ENCODE measurements around the gene PIP5K1B. TPM values are rescaled to one million over a fixed set of nuclear protein-coding genes. Genes with fewer than 3 reads are reported as not detected.

Gene PIP5K1B
- total and polyA plus RNA-seq, 4 experiments from 2014 or later: 0.12 to 0.25 TPM; not detected in 2

DNA sequence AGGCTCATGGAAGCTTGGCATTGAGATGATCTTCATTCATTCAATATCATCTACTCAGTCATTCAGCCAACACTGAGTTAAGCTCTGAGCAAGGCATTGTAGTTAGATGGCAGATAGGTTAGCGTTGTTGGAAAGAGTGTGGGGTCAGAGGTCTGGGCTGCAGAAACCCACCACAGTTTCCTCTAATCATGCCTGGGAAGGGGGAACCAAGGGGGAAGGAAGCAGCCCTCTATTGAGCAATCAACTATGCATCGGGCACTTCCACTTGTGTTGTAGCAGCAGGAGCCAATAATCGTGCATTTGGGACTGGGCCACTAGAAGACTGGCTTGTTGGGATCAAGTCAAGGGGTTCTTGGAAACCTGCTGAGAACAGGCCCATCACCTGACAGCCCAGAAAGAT lies 139.1 kb downstream of the PIP5K1B start:
- H3K27ac ChIP-seq (ENCODE audit: low read depth, low read length): no peak overlapping the region
- H3K9me3 ChIP-seq (ENCODE audit: control insufficient read depth in 1 of 2, low read length in 2 of 2): no peaks in the 10 kb centered on the region
- no peak for DNase-seq
- no peaks in the 10 kb centered on the region for H3K27me3 ChIP-seq (ENCODE audit: insufficient read depth, low read length)
- Mint-ChIP-seq H3K4me3 (no peak overlapping the region), H3K36me3 (no peaks in the 10 kb centered on the region), H3K4me1 (no peaks in the 10 kb centered on the region), H3K27me3 (peaks cover under 1 to 3% of the 10 kb centered on the region in 2 donors), H3K9me3 (no peaks in the 10 kb centered on the region), H3K27ac (no peak overlapping the region)
- ChIA-PET CTCF (ENCODE audit: partially characterized antibody) (interaction anchor here (0.9 to 1.2 kb wide), 2 partner anchors 33 to 155 kb away, joined by 3 read pairs; no protein-coding TSS in a partner anchor), POLR2A (ENCODE audit: partially characterized antibody) (no interaction called here)
- intact Hi-C loops (cut with micrococcal nuclease): no loop called here
- no peaks in the 10 kb centered on the region for H3K36me3 ChIP-seq (ENCODE audit: insufficient read depth, low read length)
- no peak overlapping the region for H3K4me3 ChIP-seq (ENCODE audit: low read length in 2 of 2)
- H3K4me1 ChIP-seq (ENCODE audit: insufficient read depth, low read length): no peaks in the 10 kb centered on the region

- Mint-ChIP-seq H3K27me3 (peaks cover 0 to 2% of the 10 kb centered on the region in 2 donors), H3K4me1 (no peaks in the 10 kb centered on the region), H3K4me3 (no peak overlapping the region), H3K9me3 (no peaks in the 10 kb centered on the region), H3K36me3 (no peaks in the 10 kb centered on the region), H3K27ac (no peak overlapping the region)
- no peak for DNase-seq
- Histone ChIP-seq H3K4me1 (ENCODE audit: insufficient read depth, low read length) (no peaks in the 10 kb centered on the region), H3K9me3 (ENCODE audit: control insufficient read depth in 1 of 2, low read length in 2 of 2) (no peaks in the 10 kb centered on the region), H3K27ac (ENCODE audit: low read depth, low read length) (no peak overlapping the region), H3K27me3 (ENCODE audit: insufficient read depth, low read length) (no peaks in the 10 kb centered on the region), H3K36me3 (ENCODE audit: insufficient read depth, low read length) (no peaks in the 10 kb centered on the region), H3K4me3 (ENCODE audit: low read length in 2 of 2) (no peak overlapping the region)
- POLR2A ChIA-PET (ENCODE audit: partially characterized antibody): no interaction called here
- intact Hi-C loops (cut with micrococcal nuclease): no loop called here
- CTCF ChIA-PET (ENCODE audit: partially characterized antibody): interaction anchor here (0.6 to 1.8 kb wide), 5 partner anchors 10 to 261 kb away, joined by 3 to 6 read pairs (median 3); no protein-coding TSS in a partner anchor
Observed at GRCh38 chr9:68844631-68845612, 139.9 kb downstream of the PIP5K1B start.

GRCh38 chr9:68847765-68848164 lies 142.7 kb downstream of the PIP5K1B start:
- POLR2A ChIA-PET (ENCODE audit: partially characterized antibody): interaction anchor here (0.6 kb wide), 1 partner anchor 106 kb away, joined by 3 read pairs; no protein-coding TSS in a partner anchor
- H3K27ac ChIP-seq (ENCODE audit: low read depth, low read length): no peak overlapping the region
- intact Hi-C loops (cut with micrococcal nuclease): no loop called here
- no peak for DNase-seq
- H3K36me3 Mint-ChIP-seq: no peaks in the 10 kb centered on the region
- CTCF ChIA-PET (ENCODE audit: partially characterized antibody): interaction anchor here (0.7 kb wide), 1 partner anchor 9 kb away, joined by 4 read pairs; no protein-coding TSS in a partner anchor
- no peak overlapping the region for H3K4me3 Mint-ChIP-seq
- no peaks in the 10 kb centered on the region for H3K4me1 ChIP-seq (ENCODE audit: insufficient read depth, low read length)
- no peaks in the 10 kb centered on the region for H3K27me3 ChIP-seq (ENCODE audit: insufficient read depth, low read length)
- H3K9me3 Mint-ChIP-seq: no peaks in the 10 kb centered on the region
- H3K36me3 ChIP-seq (ENCODE audit: insufficient read depth, low read length): no peaks in the 10 kb centered on the region
- H3K9me3 ChIP-seq (ENCODE audit: control insufficient read depth in 1 of 2, low read length in 2 of 2): no peaks in the 10 kb centered on the region
- H3K4me1 Mint-ChIP-seq: no peaks in the 10 kb centered on the region
- no peak overlapping the region for H3K27ac Mint-ChIP-seq
- H3K27me3 Mint-ChIP-seq: peaks cover 2% of the 10 kb centered on the region in 2 donors
- H3K4me3 ChIP-seq (ENCODE audit: low read length in 2 of 2): no peak overlapping the region

- no peak overlapping the region for H3K4me3 Mint-ChIP-seq
- no peaks in the 10 kb centered on the region for H3K36me3 ChIP-seq (ENCODE audit: insufficient read depth, low read length)
- H3K9me3 Mint-ChIP-seq: no peaks in the 10 kb centered on the region
- POLR2A ChIA-PET (ENCODE audit: partially characterized antibody): no interaction called here
- H3K36me3 Mint-ChIP-seq: no peaks in the 10 kb centered on the region
- H3K27ac Mint-ChIP-seq: no peak overlapping the region
- H3K9me3 ChIP-seq (ENCODE audit: control insufficient read depth in 1 of 2, low read length in 2 of 2): no peaks in the 10 kb centered on the region
- no peak overlapping the region for H3K27ac ChIP-seq (ENCODE audit: low read depth, low read length)
- intact Hi-C loops (cut with micrococcal nuclease): no loop called here
- peaks cover 2% of the 10 kb centered on the region in 2 donors for H3K27me3 Mint-ChIP-seq
- H3K4me3 ChIP-seq (ENCODE audit: low read length in 2 of 2): no peak overlapping the region
- CTCF ChIA-PET (ENCODE audit: partially characterized antibody): no interaction called here
- no peaks in the 10 kb centered on the region for H3K27me3 ChIP-seq (ENCODE audit: insufficient read depth, low read length)
- DNase-seq: no peak
- H3K4me1 ChIP-seq (ENCODE audit: insufficient read depth, low read length): no peaks in the 10 kb centered on the region
- no peaks in the 10 kb centered on the region for H3K4me1 Mint-ChIP-seq
Observed at GRCh38 chr9:68851657-68852056, 146.6 kb downstream of the PIP5K1B start.

GRCh38 chr9:68852941-68853340 lies 147.9 kb downstream of the PIP5K1B start:
- H3K4me3 ChIP-seq (ENCODE audit: low read length in 2 of 2): no peak overlapping the region
- H3K27ac ChIP-seq (ENCODE audit: low read depth, low read length): no peak overlapping the region
- no peaks in the 10 kb centered on the region for H3K9me3 ChIP-seq (ENCODE audit: control insufficient read depth in 1 of 2, low read length in 2 of 2)
- Mint-ChIP-seq H3K9me3 (no peaks in the 10 kb centered on the region), H3K4me1 (no peaks in the 10 kb centered on the region), H3K36me3 (no peaks in the 10 kb centered on the region), H3K4me3 (no peak overlapping the region), H3K27me3 (peaks cover 2% of the 10 kb centered on the region in 2 donors), H3K27ac (no peak overlapping the region)
- no peaks in the 10 kb centered on the region for H3K4me1 ChIP-seq (ENCODE audit: insufficient read depth, low read length)
- ChIA-PET CTCF (ENCODE audit: partially characterized antibody) (interaction anchor here (1.4 kb wide), 1 partner anchor 18 kb away, joined by 4 read pairs; no protein-coding TSS in a partner anchor), POLR2A (ENCODE audit: partially characterized antibody) (no interaction called here)
- no peak for DNase-seq
- H3K36me3 ChIP-seq (ENCODE audit: insufficient read depth, low read length): no peaks in the 10 kb centered on the region
- intact Hi-C loops (cut with micrococcal nuclease): no loop called here
- H3K27me3 ChIP-seq (ENCODE audit: insufficient read depth, low read length): no peaks in the 10 kb centered on the region

- intact Hi-C loops (cut with micrococcal nuclease): no loop called here
- peaks cover 1 to 2% of the 10 kb centered on the region in 2 donors for H3K27me3 Mint-ChIP-seq
Observed at GRCh38 chr9:68859347-68859746, 154.3 kb downstream of the PIP5K1B start.

DNA sequence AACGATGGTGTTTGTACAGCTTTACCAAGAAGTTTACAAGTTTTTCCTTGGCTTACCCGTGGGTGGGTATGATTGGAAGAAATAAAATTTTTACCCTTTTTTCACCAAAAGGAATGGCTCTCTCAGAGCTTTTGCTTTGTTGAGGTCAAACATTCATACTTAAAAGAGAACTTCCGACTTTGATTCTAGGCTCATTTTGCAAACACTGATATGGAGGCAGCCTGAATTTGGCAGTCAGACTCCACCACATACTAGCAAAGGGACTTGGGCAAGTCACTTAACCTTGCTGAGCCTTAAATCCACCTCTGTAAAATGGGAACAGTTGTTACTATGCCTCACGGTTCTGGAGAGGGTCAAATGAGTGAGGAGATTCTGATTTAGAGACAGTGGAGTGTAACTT lies 155.4 kb downstream of the PIP5K1B start:
- POLR2A ChIA-PET (ENCODE audit: partially characterized antibody): no interaction called here
- Mint-ChIP-seq H3K27ac (no peak overlapping the region), H3K27me3 (peaks cover 1 to 2% of the 10 kb centered on the region in 2 donors), H3K36me3 (no peaks in the 10 kb centered on the region), H3K4me3 (no peak overlapping the region), H3K4me1 (no peaks in the 10 kb centered on the region), H3K9me3 (no peaks in the 10 kb centered on the region)
- CTCF ChIA-PET (ENCODE audit: partially characterized antibody): no interaction called here
- Histone ChIP-seq H3K27ac (ENCODE audit: low read depth, low read length) (no peak overlapping the region), H3K36me3 (ENCODE audit: insufficient read depth, low read length) (no peaks in the 10 kb centered on the region), H3K27me3 (ENCODE audit: insufficient read depth, low read length) (no peaks in the 10 kb centered on the region), H3K4me3 (ENCODE audit: low read length in 2 of 2) (no peak overlapping the region), H3K9me3 (ENCODE audit: control insufficient read depth in 1 of 2, low read length in 2 of 2) (no peaks in the 10 kb centered on the region), H3K4me1 (ENCODE audit: insufficient read depth, low read length) (no peaks in the 10 kb centered on the region)
- no peak for DNase-seq
- intact Hi-C loops (cut with micrococcal nuclease): no loop called here

More at GRCh38 chr9:68859347-68859746, 154.3 kb downstream of the PIP5K1B start:
- Mint-ChIP-seq H3K36me3 (no peaks in the 10 kb centered on the region), H3K27ac (no peak overlapping the region), H3K9me3 (no peaks in the 10 kb centered on the region), H3K4me1 (no peaks in the 10 kb centered on the region), H3K4me3 (no peak overlapping the region)
- Histone ChIP-seq H3K4me3 (ENCODE audit: low read length in 2 of 2) (no peak overlapping the region), H3K4me1 (ENCODE audit: insufficient read depth, low read length) (no peaks in the 10 kb centered on the region), H3K36me3 (ENCODE audit: insufficient read depth, low read length) (no peaks in the 10 kb centered on the region), H3K27ac (ENCODE audit: low read depth, low read length) (no peak overlapping the region), H3K27me3 (ENCODE audit: insufficient read depth, low read length) (no peaks in the 10 kb centered on the region), H3K9me3 (ENCODE audit: control insufficient read depth in 1 of 2, low read length in 2 of 2) (no peaks in the 10 kb centered on the region)
- ChIA-PET CTCF (ENCODE audit: partially characterized antibody) (no interaction called here), POLR2A (ENCODE audit: partially characterized antibody) (no interaction called here)
- no peak for DNase-seq

All from CD4-positive, alpha-beta memory T cell (primary cell).